Fibroblast of lung (primary cell): ENCODE results near the gene FRA10AC1. TPM values are rescaled to one million over a fixed set of nuclear protein-coding genes. Genes with fewer than 3 reads are reported as not detected.
A peak's percentile ranks its signal among the peaks of the same experiment; 100 is the strongest.

Source experiments
- DNase-seq, 2 donors: peaks; one replicate each; pipeline versions ENCODE4 v3.0.0 to v3.0.0-alpha.2; 2010; ENCODE audit warnings: low read depth in 2 of 2
- H2AFZ ChIP-seq: 2 replicates; pipeline ENCODE4 v1.5.1; 2012; ENCODE audit warnings: low read length, control low read depth, inconsistent platforms
- H3K27ac ChIP-seq: 2 replicates; pipeline ENCODE4 v1.5.1; 2011; ENCODE audit warnings: low read length, control low read depth; ENCODE audit not compliant: insufficient read depth
- H3K27me3 ChIP-seq: 2 replicates; pipeline ENCODE4 v1.5.1; 2011; ENCODE audit warnings: mild to moderate bottlenecking, low read length; ENCODE audit not compliant: control insufficient read depth, insufficient read depth
- H3K36me3 ChIP-seq: 2 replicates; pipeline ENCODE4 v1.5.1; 2011; ENCODE audit warnings: low read length; ENCODE audit not compliant: control insufficient read depth, insufficient read depth
- H3K4me1 ChIP-seq: 2 replicates; pipeline ENCODE4 v1.5.1; 2011; ENCODE audit warnings: low read length; ENCODE audit not compliant: control insufficient read depth, insufficient read depth; ENCODE audit errors: extremely low read depth
- H3K4me2 ChIP-seq: 2 replicates; pipeline ENCODE4 v1.5.1; 2011; ENCODE audit warnings: low read length, control low read depth; ENCODE audit not compliant: insufficient read depth; ENCODE audit errors: extremely low read depth
- H3K4me3 ChIP-seq, 4 experiments: fragments of 200-600 bp in 1 of 4; sonication (generic) in 1 of 4; replicated peaks in 1 of 4; 2 replicates each; pipeline ENCODE4 v1.5.1; 2011 to 2016; ENCODE audit warnings: low read length in 4 of 4, low read depth in 3 of 4, mild to moderate bottlenecking in 3 of 4, control low read depth in 2 of 4, inconsistent platforms in 1 of 4, mixed read lengths in 1 of 4; ENCODE audit not compliant: insufficient read depth in 1 of 4; ENCODE audit errors: control extremely low read depth in 1 of 4
- H3K79me2 ChIP-seq: 2 replicates; pipeline ENCODE4 v1.5.1; 2012; ENCODE audit warnings: mild to moderate bottlenecking, low read length, inconsistent platforms; ENCODE audit not compliant: control insufficient read depth, insufficient read depth
- H3K9ac ChIP-seq: 2 replicates; pipeline ENCODE4 v1.5.1; 2011; ENCODE audit warnings: mild to moderate bottlenecking, low read length, control low read depth; ENCODE audit not compliant: insufficient read depth
- H3K9me3 ChIP-seq: 2 replicates; pipeline ENCODE4 v1.5.1; 2012; ENCODE audit warnings: low read depth, low read length; ENCODE audit not compliant: control insufficient read depth, insufficient read depth
- H4K20me1 ChIP-seq: 2 replicates; pipeline ENCODE4 v1.5.1; 2011; ENCODE audit warnings: low read length; ENCODE audit not compliant: control insufficient read depth, insufficient read depth; ENCODE audit errors: extremely low read depth
- CTCF ChIP-seq, 2 donors: IDR thresholded peaks in 1 of 2; conservative IDR thresholded peaks in 1 of 2; 1 replicate in 1 of 2; 2 replicates in 1 of 2; pipeline ENCODE4 v1.5.1; 2011 to 2012; ENCODE audit warnings: low read length in 2 of 2, control low read depth in 1 of 2, inconsistent platforms in 1 of 2, low read depth in 1 of 2, mild to moderate bottlenecking in 1 of 2
- EZH2 ChIP-seq: IDR thresholded peaks from 2 replicates; pipeline ENCODE4 v1.5.1; 2012; ENCODE audit warnings: low read length, control low read depth, mild to moderate bottlenecking; ENCODE audit errors: missing control alignments
- polyA minus RNA-seq: library from RNA; depleted of rRNA, polyadenylated mRNA; stranded (reverse); fragments of >200 nt; gene quantifications from 2 replicates; pipeline ENCODE4 v1.2.3, GENCODE V29; 2011; ENCODE audit warnings: low replicate concordance
- polyA plus RNA-seq, 2 donors: library from polyadenylated mRNA; depleted of rRNA in 1 of 2; stranded (reverse) in 1 of 2; unstranded in 1 of 2; fragments of >200 nt; gene quantifications; 2 replicates each; pipeline ENCODE4 v1.2.1, GENCODE V29; 2011 to 2012; ENCODE audit warnings: missing spikeins in 1 of 2
- total RNA-seq: library from RNA; depleted of rRNA; stranded (reverse); fragments of >200 nt; gene quantifications from 2 replicates; pipeline ENCODE4 v1.2.1, GENCODE V29; 2014

Gene FRA10AC1
- total RNA-seq (6.9 and 9.4 TPM in 2 replicates), polyA plus RNA-seq (6.3 and 7.1 TPM in 2 replicates), polyA minus RNA-seq (0.08 and 0.15 TPM in 2 replicates)
- polyA plus RNA-seq (2012), result 7.8 and 8.1 TPM in 2 replicates

GRCh38 chr10:93702210-93703001, at the start of gene FRA10AC1:
Gene FRA10AC1, minus strand, starts transcription at chr10:93702592. Its CDS starts 2,486 bp downstream, at chr10:93700106.
- Histone ChIP-seq H3K9ac (peak within 1 kb of the TSS; percentile 79), H3K36me3 (no peaks in the 10 kb centered on the region), H3K9me3 (no peaks in the 10 kb centered on the region), H2AFZ (peak within 1 kb of the TSS; percentile 99), H3K4me3 (peak within 1 kb of the TSS; percentile 83 to 91 (median 84)), H4K20me1 (no peaks in the 10 kb centered on the region), H3K4me2 (peak within 1 kb of the TSS; percentile 89), H3K27ac (peak within 1 kb of the TSS; percentile 82), H3K4me1 (peaks cover 9% of the 10 kb centered on the region), H3K79me2 (peaks cover 5% of the 10 kb centered on the region), H3K27me3 (no peaks in the 10 kb centered on the region)
- TF ChIP-seq CTCF (conservative IDR thresholded peaks at IDR 0.05 in 1 of 2, IDR thresholded peaks at IDR 0.05 in 1 of 2; ENCODE audit: low read depth in 1 of 2, low read length in 2 of 2) (peak; percentile 34 to 41), EZH2 (no peak)
- DNase-seq, result peak; percentile 92 to 95

- Histone ChIP-seq H2AFZ (peak overlapping the region; percentile 58), H3K4me2 (peak overlapping the region; percentile 61), H3K4me3 (peak overlapping the region in 2 of 4 experiments; percentile 11 to 20), H3K79me2 (no peaks in the 10 kb centered on the region), H3K9ac (no peak overlapping the region), H3K9me3 (no peaks in the 10 kb centered on the region), H3K36me3 (no peaks in the 10 kb centered on the region), H4K20me1 (no peaks in the 10 kb centered on the region), H3K27ac (no peak overlapping the region), H3K4me1 (peaks cover 7% of the 10 kb centered on the region), H3K27me3 (no peaks in the 10 kb centered on the region)
- peak in 1 of 2 donors; percentile 23 for DNase-seq
- TF ChIP-seq EZH2 (no peak), CTCF (conservative IDR thresholded peaks at IDR 0.05 in 1 of 2, IDR thresholded peaks at IDR 0.05 in 1 of 2; ENCODE audit: low read depth in 1 of 2, low read length in 2 of 2) (no peak)
Observed at GRCh38 chr10:93751832-93752231, 49.4 kb upstream of the FRA10AC1 start.

GRCh38 chr10:93751124-93751523, 48.7 kb upstream of the FRA10AC1 start:
- no peaks in the 10 kb centered on the region for H3K36me3 ChIP-seq
- no peaks in the 10 kb centered on the region for H4K20me1 ChIP-seq
- TF ChIP-seq CTCF (conservative IDR thresholded peaks at IDR 0.05 in 1 of 2, IDR thresholded peaks at IDR 0.05 in 1 of 2; ENCODE audit: low read depth in 1 of 2, low read length in 2 of 2) (no peak), EZH2 (no peak)
- no peak overlapping the region for H3K4me3 ChIP-seq
- no peak overlapping the region for H3K4me2 ChIP-seq
- H3K27ac ChIP-seq, result no peak overlapping the region
- no peak overlapping the region for H3K9ac ChIP-seq
- no peaks in the 10 kb centered on the region for H3K27me3 ChIP-seq
- H3K9me3 ChIP-seq, result no peaks in the 10 kb centered on the region
- H2AFZ ChIP-seq, result no peak overlapping the region
- peaks cover 7% of the 10 kb centered on the region for H3K4me1 ChIP-seq
- H3K79me2 ChIP-seq, result no peaks in the 10 kb centered on the region
- DNase-seq, result no peak
